Caco-2 (cell line): ENCODE results near the gene CA5B. TPM values are rescaled to one million over a fixed set of nuclear protein-coding genes. Genes with fewer than 3 reads are reported as not detected.

Experiments
- BruUV-seq: library from RNA; stranded (reverse); fragments of 400-500 nt; replicated peaks from 2 replicates; lab custom pipeline; 2021; lab: Mats Ljungman, UMichigan
- CTCF ChIA-PET: fragments of 300-600 bp; sonication (Branson Sonifier 250); formaldehyde crosslinking; loops from one replicate; lab custom pipeline; 2022; ENCODE audit warnings: antibody characterized with exemption; lab: Charles Lee
- POLR2A ChIA-PET: fragments of 300-600 bp; sonication (Branson Sonifier 250); formaldehyde crosslinking; loops from one replicate; lab custom pipeline; 2022; ENCODE audit warnings: antibody characterized with exemption; lab: Charles Lee
- DNase-seq, 2 experiments: peaks; one replicate each; pipeline versions ENCODE4 v3.0.0 to v3.0.0-alpha.2; 2020 to 2022
- H3K27me3 ChIP-seq: replicated peaks from 2 replicates; pipeline ENCODE4 v1.6.0; 2011; ENCODE audit warnings: low read length; ENCODE audit not compliant: control insufficient read depth, insufficient read depth
- H3K36me3 ChIP-seq: 2 replicates; pipeline ENCODE4 v1.5.1; 2011; ENCODE audit warnings: low read length; ENCODE audit not compliant: control insufficient read depth, insufficient read depth
- H3K4me1 ChIP-seq: fragments of 250-450 bp; sonication (Bioruptor Pico); 2 replicates; pipeline ENCODE4 v1.5.1; 2020; ENCODE audit warnings: mild to moderate bottlenecking
- H3K4me3 ChIP-seq: 2 replicates; pipeline ENCODE4 v1.5.1; 2011; ENCODE audit warnings: low read depth, mild to moderate bottlenecking, control low read depth, low read length
- H3K9me3 ChIP-seq: fragments of 250-450 bp; sonication (Bioruptor Pico); 2 replicates; pipeline ENCODE4 v1.5.1; 2020; ENCODE audit warnings: mild to moderate bottlenecking, moderate library complexity
- H3K27ac Mint-ChIP-seq: one replicate; pipeline ENCODE4 v1.8.0; 2022; ENCODE audit warnings: mixed read lengths; ENCODE audit not compliant: unreplicated experiment
- H3K27me3 Mint-ChIP-seq: one replicate; pipeline ENCODE4 v1.8.0; 2022; ENCODE audit warnings: mixed read lengths; ENCODE audit not compliant: insufficient read depth, unreplicated experiment
- H3K36me3 Mint-ChIP-seq: one replicate; pipeline ENCODE4 v1.8.0; 2022; ENCODE audit warnings: mild to moderate bottlenecking, mixed read lengths; ENCODE audit not compliant: insufficient read depth, unreplicated experiment
- H3K4me1 Mint-ChIP-seq: one replicate; pipeline ENCODE4 v1.8.0; 2022; ENCODE audit warnings: low read depth, mixed read lengths; ENCODE audit not compliant: unreplicated experiment
- H3K4me3 Mint-ChIP-seq: one replicate; pipeline ENCODE4 v1.8.0; 2022; ENCODE audit warnings: mild to moderate bottlenecking, moderate library complexity, mixed read lengths; ENCODE audit not compliant: unreplicated experiment
- H3K9me3 Mint-ChIP-seq: one replicate; pipeline ENCODE4 v1.8.0; 2022; ENCODE audit warnings: mixed read lengths; ENCODE audit not compliant: unreplicated experiment
- CTCF ChIP-seq, 2 experiments: fragments of 200-600 bp in 1 of 2; IDR thresholded peaks; 1 replicate in 1 of 2; 2 replicates in 1 of 2; pipeline versions ENCODE4 v1.5.1 to v1.8.0; 2011 to 2022; ENCODE audit warnings: antibody characterized with exemption in 1 of 2, control low read depth in 1 of 2, inconsistent platforms in 1 of 2, low read depth in 1 of 2, low read length in 1 of 2, mild to moderate bottlenecking in 1 of 2, moderate library complexity in 1 of 2; ENCODE audit not compliant: insufficient read depth in 1 of 2, severe bottlenecking in 1 of 2, unreplicated experiment in 1 of 2
- intact Hi-C: fragments of 100-400 bp; cut with micrococcal nuclease; formaldehyde crosslinking; loops from one replicate; pipeline ENCODE4 v1.10.0; 2022; ENCODE audit not compliant: unreplicated experiment
- total RNA-seq: library from RNA; stranded (reverse); gene quantifications from 2 replicates; pipeline ENCODE4 v1.2.3, GENCODE V29; 2022

The CA5B gene
- total RNA-seq, 1 experiment from 2014 or later = 4.1 TPM

DNA sequence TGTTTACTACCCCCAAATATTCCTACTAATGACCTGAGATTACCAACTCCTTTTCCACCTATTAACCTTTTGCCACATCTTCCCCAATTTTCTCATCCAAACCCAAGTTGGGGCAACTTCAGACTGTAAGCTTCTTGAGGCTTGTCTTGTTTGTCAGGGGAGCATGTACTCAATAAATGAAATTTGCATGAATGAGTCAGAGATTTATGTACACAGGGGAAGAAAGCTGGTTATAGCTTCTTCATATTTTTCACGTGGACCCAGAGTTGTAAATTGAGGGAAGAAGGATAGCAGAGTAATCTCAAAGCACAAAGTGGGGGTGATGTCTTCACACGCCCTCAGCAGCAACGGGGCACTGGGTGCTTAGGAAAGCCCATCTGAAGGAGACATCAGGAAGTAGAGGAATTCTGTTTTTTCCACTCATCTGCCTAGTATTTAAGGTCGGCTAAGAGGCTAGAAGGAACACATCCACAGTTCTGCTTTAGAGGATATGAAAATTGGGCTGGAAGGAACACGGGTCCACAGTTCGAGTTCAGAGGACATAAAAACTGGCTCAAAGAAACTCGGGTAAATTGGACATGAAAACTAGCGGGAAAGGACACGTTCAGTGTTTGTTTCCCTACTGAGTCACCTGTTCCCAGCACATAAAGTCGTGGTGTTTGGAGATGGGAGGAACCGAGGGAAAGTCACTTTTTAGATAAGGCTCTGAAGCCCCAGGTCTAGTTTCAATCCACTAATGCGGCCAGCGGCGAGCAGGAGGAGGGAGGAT, 696 bp upstream of the CA5B start:
- Histone ChIP-seq H3K4me1 (no peaks in the 10 kb centered on the region), H3K9me3 (no peaks in the 10 kb centered on the region), H3K36me3 (no peaks in the 10 kb centered on the region), H3K27me3 (no peaks in the 10 kb centered on the region), H3K4me3 (peak overlapping the region; percentile 21)
- TF ChIP-seq CTCF (IDR thresholded peaks at IDR 0.05; ENCODE audit: insufficient read depth in 1 of 2, low read depth in 1 of 2, low read length in 1 of 2, severe bottlenecking in 1 of 2, unreplicated experiment in 1 of 2) = no peak
- DNase-seq = no peak
- H3K36me3 Mint-ChIP-seq = no peaks in the 10 kb centered on the region
- no TSS peak for BruUV-seq
- H3K27me3 Mint-ChIP-seq = no peaks in the 10 kb centered on the region
- H3K27ac Mint-ChIP-seq = no peak overlapping the region
- H3K4me1 Mint-ChIP-seq = no peaks in the 10 kb centered on the region
- H3K9me3 Mint-ChIP-seq = no peaks in the 10 kb centered on the region
- H3K4me3 Mint-ChIP-seq = peak overlapping the region; percentile 72
- intact Hi-C loops = no loop called here
- ChIA-PET POLR2A (interaction anchor here (0.7 kb wide), 1 partner anchor 62 kb away, joined by 3 read pairs; no protein-coding TSS in a partner anchor), CTCF (no interaction called here)

DNA sequence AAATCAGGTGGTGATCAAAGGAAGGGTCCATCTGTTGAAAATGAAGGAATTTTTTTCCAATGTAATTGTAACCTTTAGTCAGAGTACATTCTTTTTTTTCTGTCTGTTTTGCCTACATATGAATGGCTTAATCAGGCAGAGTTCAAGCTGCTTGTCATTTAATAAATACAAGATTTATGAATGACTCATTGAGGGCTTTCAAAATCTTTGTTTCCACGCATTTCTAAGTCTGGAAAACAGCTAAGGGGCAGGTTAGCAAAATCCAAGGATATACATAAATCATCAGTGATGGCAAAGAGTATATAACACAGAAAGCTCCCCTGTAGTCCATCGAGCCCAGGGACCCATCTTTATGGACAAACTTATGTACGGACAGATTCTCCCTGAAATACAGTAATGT, 1.8 kb downstream of the CA5B start:
- H3K9me3 ChIP-seq = no peaks in the 10 kb centered on the region
- intact Hi-C loops = no loop called here
- no peaks in the 10 kb centered on the region for H3K4me1 ChIP-seq
- ChIA-PET CTCF (no interaction called here), POLR2A (no interaction called here)
- Mint-ChIP-seq H3K9me3 (no peaks in the 10 kb centered on the region), H3K4me3 (no peak overlapping the region), H3K36me3 (no peaks in the 10 kb centered on the region), H3K27ac (no peak overlapping the region), H3K27me3 (no peaks in the 10 kb centered on the region), H3K4me1 (peaks cover 7% of the 10 kb centered on the region)
- no peak for DNase-seq
- BruUV-seq = no TSS peak
- H3K4me3 ChIP-seq = no peak overlapping the region
- TF ChIP-seq CTCF (IDR thresholded peaks at IDR 0.05; ENCODE audit: insufficient read depth in 1 of 2, low read depth in 1 of 2, low read length in 1 of 2, severe bottlenecking in 1 of 2, unreplicated experiment in 1 of 2) = no peak
- no peaks in the 10 kb centered on the region for H3K36me3 ChIP-seq
- H3K27me3 ChIP-seq = no peaks in the 10 kb centered on the region

- intact Hi-C loops = no loop called here
- no peaks in the 10 kb centered on the region for H3K36me3 Mint-ChIP-seq
- no peak overlapping the region for H3K27ac Mint-ChIP-seq
- Histone ChIP-seq H3K27me3 (no peaks in the 10 kb centered on the region), H3K4me1 (no peaks in the 10 kb centered on the region), H3K36me3 (no peaks in the 10 kb centered on the region), H3K9me3 (no peaks in the 10 kb centered on the region), H3K4me3 (no peak overlapping the region)
- no peak for DNase-seq
- no peak overlapping the region for H3K4me3 Mint-ChIP-seq
- BruUV-seq = no TSS peak
- no peaks in the 10 kb centered on the region for H3K27me3 Mint-ChIP-seq
- ChIA-PET POLR2A (no interaction called here), CTCF (no interaction called here)
- H3K4me1 Mint-ChIP-seq = peaks cover 18% of the 10 kb centered on the region
- no peaks in the 10 kb centered on the region for H3K9me3 Mint-ChIP-seq
- TF ChIP-seq CTCF (IDR thresholded peaks at IDR 0.05; ENCODE audit: insufficient read depth in 1 of 2, low read depth in 1 of 2, low read length in 1 of 2, severe bottlenecking in 1 of 2, unreplicated experiment in 1 of 2) = no peak
Observed at GRCh38 chrX:15744181-15744867, 6.3 kb downstream of the CA5B start.
